Epidermal melanocyte (primary cell): ENCODE results near the gene DOCK4.
"Not testable (repeated sequence)": the region's sequence is repeated elsewhere in the genome, so short reads cannot be mapped to it uniquely, and the experiment has no call there.

ENCODE experiments used
- DNase-seq: peaks from one replicate; pipeline ENCODE4 v3.0.0; 2011; ENCODE audit warnings: low spot score; ENCODE audit not compliant: insufficient read length

The DOCK4 gene

GRCh38 chr7:112206238-112206990, at the start of gene DOCK4, which contains the start of gene ZNF277:
TSS of gene DOCK4 (minus strand) at chr7:112206399. CDS start at chr7:112206138, 261 bp downstream.
TSS of gene ZNF277 (plus strand) at chr7:112206695. CDS start at chr7:112206717, 22 bp downstream.
- peak; percentile 85 for DNase-seq

GRCh38 chr7:112255388-112255720, 49.2 kb upstream of the DOCK4 start:
- DNase-seq: no peak

GRCh38 chr7:112254709-112255387, 48.6 kb upstream of the DOCK4 start:
- no peak for DNase-seq

GRCh38 chr7:112254156-112254555, 48.0 kb upstream of the DOCK4 start:
- DNase-seq: no peak

GRCh38 chr7:112252691-112253090, 46.5 kb upstream of the DOCK4 start:
- no peak for DNase-seq

GRCh38 chr7:112252141-112252540, 45.9 kb upstream of the DOCK4 start:
- no peak for DNase-seq

- DNase-seq: not testable (repeated sequence)
These were observed 43.8 kb upstream of the DOCK4 start for GRCh38 chr7:112249967-112250366.

GRCh38 chr7:112248598-112248997, 42.4 kb upstream of the DOCK4 start:
- DNase-seq: no peak

GRCh38 chr7:112238852-112239610, 32.8 kb upstream of the DOCK4 start:
- DNase-seq: no peak

- no peak for DNase-seq
These were observed 32.1 kb upstream of the DOCK4 start for GRCh38 chr7:112238330-112238729.

- no peak for DNase-seq
These were observed 30.4 kb upstream of the DOCK4 start for GRCh38 chr7:112236597-112236996.

GRCh38 chr7:112234147-112234546, 27.9 kb upstream of the DOCK4 start:
- DNase-seq: no peak

- DNase-seq: no peak
These were observed 27.0 kb upstream of the DOCK4 start for GRCh38 chr7:112233048-112233697.

- no peak for DNase-seq
These were observed 26.2 kb upstream of the DOCK4 start for GRCh38 chr7:112232212-112232978.

- no peak for DNase-seq
These were observed 22.4 kb upstream of the DOCK4 start for GRCh38 chr7:112228632-112229031.

- DNase-seq: no peak
These were observed 20.6 kb upstream of the DOCK4 start for GRCh38 chr7:112226701-112227276.

GRCh38 chr7:112225006-112225405, 18.8 kb upstream of the DOCK4 start:
- DNase-seq: no peak

GRCh38 chr7:112224186-112224585, 18.0 kb upstream of the DOCK4 start:
- DNase-seq: no peak

- DNase-seq: no peak
These were observed 17.1 kb upstream of the DOCK4 start for GRCh38 chr7:112223310-112223709.

- DNase-seq: no peak
These were observed 14.8 kb upstream of the DOCK4 start for GRCh38 chr7:112220877-112221434.
